Measurements from ENCODE around the gene C1RL.

DNA sequence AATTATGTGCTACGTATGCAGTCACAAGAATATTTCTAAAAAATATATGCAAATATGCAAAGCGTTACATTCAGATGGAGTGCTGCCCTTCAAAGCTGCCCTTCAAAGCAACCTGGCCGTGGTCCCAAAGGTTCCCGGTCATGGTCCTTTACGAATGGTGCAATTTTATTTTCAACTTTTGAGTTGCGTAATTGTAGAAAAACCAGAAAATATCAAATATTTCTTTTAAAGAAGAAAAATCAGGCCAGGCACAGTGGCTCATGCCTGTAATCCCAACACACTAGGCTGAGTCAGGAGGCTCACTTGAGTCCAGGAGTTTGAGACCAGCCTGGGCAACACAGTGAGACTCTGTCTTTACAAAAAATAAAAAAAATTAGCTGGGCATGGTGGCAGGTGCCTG is 42.5 kb upstream of the C1RL start:
- TF ChIP-seq POLR2AphosphoS5 (IDR thresholded peaks at IDR 0.05; ENCODE audit: insufficient read depth in 1 of 2, low read depth in 1 of 2) (no peak), POLR2A (IDR thresholded peaks at IDR 0.05) (no peak)

Data from vagina (tissue), 2 donors.